Fibroblast of pulmonary artery (primary cell): Measurements from ENCODE around the gene SECISBP2.

Source experiments
- DNase-seq: peaks from one replicate; pipeline ENCODE4 v3.0.0-alpha.2; 2010; ENCODE audit warnings: low read depth
- H3K4me3 ChIP-seq: replicated peaks from 2 replicates; pipeline ENCODE4 v1.5.1; 2011; ENCODE audit warnings: low read depth, mild to moderate bottlenecking, control low read depth, low read length, moderate library complexity
- TF ChIP-seq, protein P1 (sequence below): IDR thresholded peaks from 2 replicates; pipeline ENCODE4 v1.5.1; 2011; ENCODE audit warnings: mild to moderate bottlenecking, control low read depth, low read length, inconsistent platforms; ENCODE audit errors: missing control alignments

The SECISBP2 gene

GRCh38 chr9:89354471-89354870, 36.2 kb downstream of the SECISBP2 start:
- TF ChIP-seq, protein P1, sequence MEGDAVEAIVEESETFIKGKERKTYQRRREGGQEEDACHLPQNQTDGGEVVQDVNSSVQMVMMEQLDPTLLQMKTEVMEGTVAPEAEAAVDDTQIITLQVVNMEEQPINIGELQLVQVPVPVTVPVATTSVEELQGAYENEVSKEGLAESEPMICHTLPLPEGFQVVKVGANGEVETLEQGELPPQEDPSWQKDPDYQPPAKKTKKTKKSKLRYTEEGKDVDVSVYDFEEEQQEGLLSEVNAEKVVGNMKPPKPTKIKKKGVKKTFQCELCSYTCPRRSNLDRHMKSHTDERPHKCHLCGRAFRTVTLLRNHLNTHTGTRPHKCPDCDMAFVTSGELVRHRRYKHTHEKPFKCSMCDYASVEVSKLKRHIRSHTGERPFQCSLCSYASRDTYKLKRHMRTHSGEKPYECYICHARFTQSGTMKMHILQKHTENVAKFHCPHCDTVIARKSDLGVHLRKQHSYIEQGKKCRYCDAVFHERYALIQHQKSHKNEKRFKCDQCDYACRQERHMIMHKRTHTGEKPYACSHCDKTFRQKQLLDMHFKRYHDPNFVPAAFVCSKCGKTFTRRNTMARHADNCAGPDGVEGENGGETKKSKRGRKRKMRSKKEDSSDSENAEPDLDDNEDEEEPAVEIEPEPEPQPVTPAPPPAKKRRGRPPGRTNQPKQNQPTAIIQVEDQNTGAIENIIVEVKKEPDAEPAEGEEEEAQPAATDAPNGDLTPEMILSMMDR, result no peak
- H3K4me3 ChIP-seq, result no peak overlapping the region
- no peak for DNase-seq

- TF ChIP-seq, protein P1, result no peak
- no peak for DNase-seq
- no peak overlapping the region for H3K4me3 ChIP-seq
These were observed 38.5 kb downstream of the SECISBP2 start for GRCh38 chr9:89356782-89357181.

DNA sequence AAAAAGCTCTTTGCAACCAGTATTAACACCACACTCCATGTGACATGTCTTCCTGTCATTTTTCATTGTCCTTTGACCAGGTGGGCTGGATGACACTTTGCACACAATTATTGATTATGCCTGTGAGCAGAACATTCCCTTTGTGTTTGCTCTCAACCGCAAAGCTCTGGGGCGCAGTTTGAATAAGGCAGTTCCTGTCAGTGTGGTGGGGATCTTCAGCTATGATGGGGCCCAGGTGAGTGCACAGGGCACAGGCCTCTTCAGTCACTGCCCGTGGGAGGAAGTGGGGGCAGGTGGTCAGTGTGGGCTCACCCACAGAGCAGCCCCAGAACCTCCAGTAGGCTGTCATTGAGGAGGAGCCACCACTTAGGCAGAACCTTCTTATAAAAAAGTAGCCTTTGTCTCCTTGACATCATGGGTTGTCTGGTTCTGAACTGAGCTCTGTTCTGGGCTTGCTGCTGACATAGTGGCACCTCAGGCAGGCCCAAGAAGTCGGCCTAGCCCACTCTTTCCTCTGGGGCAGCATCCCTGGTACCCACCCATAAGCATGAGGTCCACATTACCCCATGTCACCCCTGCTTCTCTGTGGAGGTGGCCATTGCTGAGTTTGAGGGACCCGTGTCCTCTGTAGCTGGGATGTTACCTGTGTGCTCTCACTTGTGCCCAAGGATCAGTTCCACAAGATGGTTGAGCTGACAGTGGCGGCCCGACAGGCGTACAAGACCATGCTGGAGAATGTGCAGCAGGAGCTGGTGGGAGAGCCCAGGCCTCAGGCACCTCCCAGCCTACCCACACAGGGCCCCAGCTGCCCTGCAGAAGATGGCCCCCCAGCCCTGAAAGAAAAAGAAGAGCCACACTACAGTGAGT, 39.3 kb downstream of the SECISBP2 start:
- DNase-seq, result no peak
- no peak overlapping the region for H3K4me3 ChIP-seq
- TF ChIP-seq, protein P1, result no peak

DNA sequence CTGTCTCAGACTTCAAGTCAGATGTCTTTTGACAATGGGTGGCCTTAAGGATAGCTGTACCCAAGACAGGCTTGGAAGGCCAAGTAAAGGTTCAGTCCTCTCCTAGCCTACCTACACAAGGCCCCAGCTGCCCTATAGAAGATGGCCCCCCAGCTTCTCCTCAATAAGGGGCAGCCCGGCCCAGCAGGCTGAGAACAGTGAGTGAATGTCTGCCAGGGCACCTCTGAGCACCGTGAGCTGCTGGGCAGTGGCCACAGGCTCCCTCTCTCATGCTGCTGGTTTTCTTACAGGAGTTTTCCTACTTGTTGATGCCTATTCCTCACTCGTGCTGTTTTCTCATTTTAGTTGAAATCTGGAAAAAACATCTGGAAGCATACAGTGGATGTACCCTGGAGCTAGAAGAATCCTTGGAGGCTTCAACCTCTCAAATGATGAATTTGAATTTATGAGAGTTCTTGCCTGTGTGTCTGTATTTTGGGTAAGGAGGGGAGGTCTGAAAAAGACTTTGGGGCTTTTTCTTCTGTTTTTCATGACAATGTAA, 40.1 kb downstream of the SECISBP2 start:
- no peak for DNase-seq
- TF ChIP-seq, protein P1, result no peak
- no peak overlapping the region for H3K4me3 ChIP-seq

- H3K4me3 ChIP-seq, result no peak overlapping the region
- DNase-seq, result no peak
- TF ChIP-seq, protein P1, result no peak
These were observed 40.7 kb downstream of the SECISBP2 start for GRCh38 chr9:89358985-89359384.

- DNase-seq, result no peak
- TF ChIP-seq, protein P1, result no peak
- H3K4me3 ChIP-seq, result no peak overlapping the region
These were observed 41.5 kb downstream of the SECISBP2 start for GRCh38 chr9:89359751-89360261.
